Measurements from ENCODE around the gene C13orf42. TPM values are rescaled to one million over a fixed set of nuclear protein-coding genes. Genes with fewer than 3 reads are reported as not detected.
"Not testable (repeated sequence)": the region's sequence is repeated elsewhere in the genome, so short reads cannot be mapped to it uniquely, and the experiment has no call there.

C13orf42 gene
- total RNA-seq, 1 donor from 2014 or later = not detected

DNA sequence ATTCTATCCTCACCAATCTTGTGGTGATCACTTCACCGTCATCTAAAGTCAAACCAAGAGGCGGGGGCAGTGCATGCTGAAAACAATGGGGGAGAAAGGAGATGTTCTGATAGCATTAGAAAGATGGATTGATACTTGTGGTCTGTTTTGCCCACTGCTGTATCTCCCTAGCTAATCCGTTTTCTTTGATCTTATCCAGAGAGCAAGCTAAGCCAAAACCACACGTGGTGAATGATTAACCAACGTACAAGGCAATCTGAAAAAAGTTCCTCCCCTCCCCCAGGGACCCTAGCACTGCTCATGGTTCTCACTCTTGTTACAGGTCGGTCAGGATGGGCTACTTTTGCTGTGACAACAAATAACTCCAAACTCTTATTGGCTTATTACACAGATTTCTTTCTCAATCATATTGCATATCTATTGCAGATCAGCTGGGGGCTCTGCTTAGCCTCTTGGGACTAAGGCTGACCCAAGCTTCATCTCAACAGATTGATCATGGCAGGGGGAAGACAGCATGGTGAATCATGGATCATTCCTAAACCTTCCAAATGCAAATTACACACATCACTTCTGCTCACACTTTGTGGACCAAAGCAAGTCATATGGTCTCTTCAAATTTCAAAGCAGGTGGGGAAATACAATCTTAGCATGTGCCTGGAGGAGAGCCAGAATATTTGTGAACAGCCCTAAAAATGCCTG, 11.9 kb upstream of the C13orf42 start:
- Mint-ChIP-seq H3K27me3 (peaks cover 15% of the 10 kb centered on the region), H3K36me3 (ENCODE audit: low read depth) (no peaks in the 10 kb centered on the region), H3K9me3 (peaks cover 2% of the 10 kb centered on the region), H3K4me1 (peaks cover 3% of the 10 kb centered on the region), H3K4me3 (no peak overlapping the region), H3K27ac (no peak overlapping the region)
- CTCF ChIA-PET = interaction anchor here (3.8 to 7.3 kb wide), 2 partner anchors 164 to 674 kb away, joined by 53 to 133 read pairs; no protein-coding TSS in a partner anchor
- TF ChIP-seq, protein P1, sequence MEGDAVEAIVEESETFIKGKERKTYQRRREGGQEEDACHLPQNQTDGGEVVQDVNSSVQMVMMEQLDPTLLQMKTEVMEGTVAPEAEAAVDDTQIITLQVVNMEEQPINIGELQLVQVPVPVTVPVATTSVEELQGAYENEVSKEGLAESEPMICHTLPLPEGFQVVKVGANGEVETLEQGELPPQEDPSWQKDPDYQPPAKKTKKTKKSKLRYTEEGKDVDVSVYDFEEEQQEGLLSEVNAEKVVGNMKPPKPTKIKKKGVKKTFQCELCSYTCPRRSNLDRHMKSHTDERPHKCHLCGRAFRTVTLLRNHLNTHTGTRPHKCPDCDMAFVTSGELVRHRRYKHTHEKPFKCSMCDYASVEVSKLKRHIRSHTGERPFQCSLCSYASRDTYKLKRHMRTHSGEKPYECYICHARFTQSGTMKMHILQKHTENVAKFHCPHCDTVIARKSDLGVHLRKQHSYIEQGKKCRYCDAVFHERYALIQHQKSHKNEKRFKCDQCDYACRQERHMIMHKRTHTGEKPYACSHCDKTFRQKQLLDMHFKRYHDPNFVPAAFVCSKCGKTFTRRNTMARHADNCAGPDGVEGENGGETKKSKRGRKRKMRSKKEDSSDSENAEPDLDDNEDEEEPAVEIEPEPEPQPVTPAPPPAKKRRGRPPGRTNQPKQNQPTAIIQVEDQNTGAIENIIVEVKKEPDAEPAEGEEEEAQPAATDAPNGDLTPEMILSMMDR (IDR thresholded peaks at IDR 0.05) = no peak
- intact Hi-C loops (cut with micrococcal nuclease) = loop anchor here (10.0 kb wide), 2 partner anchors 312 to 1082 kb away; no protein-coding TSS in a partner anchor
- DNase-seq (no peak), ATAC-seq (ENCODE audit: low read depth) (no peak)
- POLR2A ChIA-PET = no interaction called here

DNA sequence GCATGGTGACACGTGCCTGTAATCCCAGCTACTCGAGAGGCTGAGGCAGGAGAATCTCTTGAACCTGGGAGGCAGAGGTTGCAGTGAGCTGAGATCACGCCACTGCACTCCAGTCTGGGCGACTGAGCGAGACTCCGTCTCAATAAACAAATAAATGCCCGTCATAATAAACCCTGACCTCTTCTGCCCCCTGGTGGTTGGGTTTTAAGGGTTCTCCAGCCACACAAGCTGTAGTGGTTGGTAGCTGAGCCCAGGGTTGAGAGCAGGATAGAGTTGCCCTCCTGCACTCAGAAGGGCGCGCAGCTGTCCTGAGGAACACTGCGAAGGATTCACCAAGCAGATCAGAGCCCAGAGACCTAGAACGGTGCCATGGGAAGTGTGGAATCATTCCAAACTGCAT, 9.8 kb upstream of the C13orf42 start:
- intact Hi-C loops (cut with micrococcal nuclease) = loop anchor here (10.0 kb wide), 2 partner anchors 314 to 1084 kb away; no protein-coding TSS in a partner anchor
- ChIA-PET POLR2A (interaction anchor here (0.6 kb wide), 1 partner anchor 1379 kb away, joined by 5 read pairs; no protein-coding TSS in a partner anchor), CTCF (interaction anchor here (7.3 kb wide), 1 partner anchor 166 kb away, joined by 133 read pairs; no protein-coding TSS in a partner anchor)
- not testable (repeated sequence) for H3K4me1 Mint-ChIP-seq; ATAC-seq (ENCODE audit: low read depth); H3K4me3 Mint-ChIP-seq; H3K27ac Mint-ChIP-seq; DNase-seq; H3K36me3 Mint-ChIP-seq (ENCODE audit: low read depth)
- Mint-ChIP-seq H3K27me3 (peaks cover 19% of the 10 kb centered on the region), H3K9me3 (peaks cover 14% of the 10 kb centered on the region)

DNA sequence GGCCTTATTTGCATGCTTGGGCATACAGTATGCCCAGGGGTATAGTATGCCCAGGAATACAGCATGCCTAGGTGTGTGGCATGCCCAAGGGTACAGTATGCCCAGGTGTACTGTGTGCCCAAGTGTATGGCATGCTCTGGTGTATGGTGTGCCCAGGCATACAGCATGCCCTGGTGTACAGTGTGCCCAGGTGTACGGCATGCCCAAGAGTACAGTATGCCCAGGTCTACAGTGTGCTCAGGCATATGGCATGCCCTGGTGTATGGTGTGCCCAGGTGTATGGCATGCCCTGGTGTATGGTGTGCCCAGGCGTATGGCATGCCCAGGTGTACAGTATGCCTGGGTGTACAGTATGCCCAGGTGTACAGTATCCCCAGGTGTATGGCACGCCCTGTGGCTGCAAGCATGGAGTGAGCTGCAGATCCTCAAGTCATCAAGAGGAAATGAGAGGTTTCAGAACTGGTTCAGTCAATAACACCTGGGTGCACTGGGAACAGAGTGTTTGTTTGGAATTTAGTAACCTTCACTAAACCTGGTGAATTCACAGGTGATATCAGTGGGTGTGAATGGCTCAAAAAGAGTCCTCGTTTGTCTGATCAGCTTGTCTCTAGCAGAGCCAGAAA, 7.8 kb upstream of the C13orf42 start:
- Mint-ChIP-seq H3K9me3 (peaks cover 14% of the 10 kb centered on the region), H3K4me1 (no peaks in the 10 kb centered on the region), H3K4me3 (no peak overlapping the region), H3K27me3 (peaks cover 21% of the 10 kb centered on the region), H3K27ac (no peak overlapping the region), H3K36me3 (ENCODE audit: low read depth) (no peaks in the 10 kb centered on the region)
- no peak for DNase-seq
- ATAC-seq (ENCODE audit: low read depth) = no peak
- ChIA-PET CTCF (no interaction called here), POLR2A (no interaction called here)
- intact Hi-C loops (cut with micrococcal nuclease) = no loop called here
- TF ChIP-seq, protein P1 (IDR thresholded peaks at IDR 0.05) = no peak

DNA sequence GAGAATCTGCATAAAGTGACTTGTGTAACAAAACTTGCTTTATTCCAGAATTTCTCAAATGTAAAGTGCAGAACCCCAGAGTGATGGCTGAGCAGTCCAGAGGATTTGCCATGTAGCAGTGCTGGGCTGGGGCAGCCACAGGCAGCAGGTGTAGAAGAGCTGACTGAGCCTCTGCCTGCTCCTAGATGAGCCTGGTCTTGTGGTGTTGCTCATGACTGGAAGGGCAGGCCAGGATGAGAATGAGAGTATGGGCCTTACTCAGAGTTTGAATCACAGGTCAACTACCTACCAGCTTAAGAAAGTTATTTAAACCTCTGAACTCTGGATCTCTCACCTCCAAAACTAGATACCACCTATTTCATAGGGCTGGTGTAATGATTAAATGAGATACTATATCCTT, 2.9 kb upstream of the C13orf42 start:
- peaks cover 8% of the 10 kb centered on the region for H3K27me3 Mint-ChIP-seq
- ATAC-seq (ENCODE audit: low read depth) (no peak), DNase-seq (no peak)
- TF ChIP-seq, protein P1 (IDR thresholded peaks at IDR 0.05) = no peak
- peaks cover 14% of the 10 kb centered on the region for H3K9me3 Mint-ChIP-seq
- H3K4me1 Mint-ChIP-seq = no peaks in the 10 kb centered on the region
- intact Hi-C loops (cut with micrococcal nuclease) = no loop called here
- H3K27ac Mint-ChIP-seq = no peak overlapping the region
- ChIA-PET CTCF (interaction anchor here (1.2 to 1.3 kb wide), 2 partner anchors 12 kb away, joined by 3 to 4 read pairs; no protein-coding TSS in a partner anchor), POLR2A (no interaction called here)
- no peak overlapping the region for H3K4me3 Mint-ChIP-seq
- no peaks in the 10 kb centered on the region for H3K36me3 Mint-ChIP-seq (ENCODE audit: low read depth)

DNA sequence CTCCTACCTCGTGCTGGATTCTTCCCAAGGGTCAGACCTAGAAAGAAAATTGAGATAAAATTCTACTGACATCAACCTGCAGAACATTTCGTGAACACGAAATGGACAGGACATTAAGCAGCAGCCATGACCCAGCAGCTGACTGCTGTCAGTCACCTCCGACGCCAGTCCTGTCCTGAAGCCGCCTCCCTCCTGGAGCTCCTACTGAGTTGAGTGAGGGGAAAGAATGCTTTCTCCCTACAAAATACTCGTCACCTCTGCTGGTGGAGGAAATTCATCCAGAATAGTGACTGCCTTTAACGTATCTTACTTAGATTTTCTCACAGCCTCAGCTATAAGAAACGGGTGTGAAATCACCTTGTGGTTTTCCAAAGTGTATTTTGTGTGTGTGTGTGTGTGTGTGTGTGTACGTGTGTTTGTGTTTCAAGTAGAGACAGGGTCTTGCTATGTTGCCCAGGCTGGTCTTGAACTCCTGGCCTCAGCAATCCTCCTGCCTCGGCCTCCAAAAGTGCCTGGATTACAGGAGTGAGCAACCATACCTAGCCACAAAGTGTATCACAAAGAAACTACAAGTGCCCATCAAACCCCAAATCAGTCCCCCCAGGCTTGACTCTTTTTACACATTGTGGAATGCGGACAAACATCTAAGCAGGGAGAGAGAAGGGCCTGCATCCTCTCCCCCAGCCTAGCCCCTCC, 2.3 kb upstream of the C13orf42 start:
- TF ChIP-seq, protein P1 (IDR thresholded peaks at IDR 0.05) = no peak
- Mint-ChIP-seq H3K36me3 (ENCODE audit: low read depth) (no peaks in the 10 kb centered on the region), H3K27me3 (peaks cover 8% of the 10 kb centered on the region), H3K4me1 (no peaks in the 10 kb centered on the region), H3K4me3 (no peak overlapping the region), H3K27ac (no peak overlapping the region), H3K9me3 (peaks cover 14% of the 10 kb centered on the region)
- ATAC-seq (ENCODE audit: low read depth) = no peak
- ChIA-PET POLR2A (no interaction called here), CTCF (interaction anchor here (1.3 kb wide), 1 partner anchor 12 kb away, joined by 3 read pairs; no protein-coding TSS in a partner anchor)
- DNase-seq = no peak
- intact Hi-C loops (cut with micrococcal nuclease) = no loop called here
